Esophagus muscularis mucosa (tissue), 4 donors: ENCODE measurements around the gene PHACTR1.

ENCODE experiments used
- EP300 ChIP-seq: sonication (generic); formaldehyde crosslinking; IDR thresholded peaks from one replicate; pipeline ENCODE4 v1.6.1; 2017; ENCODE audit warnings: antibody characterized with exemption
- POLR2A ChIP-seq: fragments of 450-650 bp; IDR thresholded peaks from one replicate; pipeline ENCODE4 v1.6.1; 2017; ENCODE audit warnings: antibody characterized with exemption, moderate library complexity, mild to moderate bottlenecking, low read depth
- POLR2AphosphoS5 ChIP-seq, 2 donors: sonication (generic); formaldehyde crosslinking; IDR thresholded peaks; one replicate each; pipeline ENCODE4 v1.6.1; 2017; ENCODE audit warnings: antibody characterized with exemption in 2 of 2
- TF ChIP-seq, protein P1 (sequence below), 3 experiments: fragments of 200-600 bp in 2 of 3; fragments of 450-650 bp in 1 of 3; sonication (generic) in 2 of 3; IDR thresholded peaks; one replicate each; pipeline ENCODE4 v1.5.1; 2017 to 2019; ENCODE audit warnings: antibody characterized with exemption in 3 of 3, mild to moderate bottlenecking in 2 of 3, moderate library complexity in 1 of 3

DNA sequence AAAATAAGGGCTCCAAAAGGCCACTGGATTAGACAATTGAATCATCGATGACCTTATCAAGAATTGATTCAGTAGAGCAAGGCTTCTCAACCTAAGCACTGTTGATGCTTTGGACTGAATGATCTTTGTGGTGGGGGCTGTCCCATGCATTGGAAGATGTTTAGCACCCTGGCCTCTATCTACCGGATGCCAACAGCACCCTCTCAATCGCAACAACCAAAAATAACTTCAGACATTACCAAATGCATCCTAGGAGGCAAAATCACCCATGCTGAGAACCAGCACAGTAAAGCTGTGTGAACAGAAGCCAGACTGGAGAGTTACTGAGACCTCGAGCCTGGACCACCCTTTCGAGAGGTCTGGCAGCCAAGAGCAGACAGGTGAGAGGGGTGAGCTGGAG lies 544.3 kb downstream of the PHACTR1 start:
- TF ChIP-seq, protein P1, sequence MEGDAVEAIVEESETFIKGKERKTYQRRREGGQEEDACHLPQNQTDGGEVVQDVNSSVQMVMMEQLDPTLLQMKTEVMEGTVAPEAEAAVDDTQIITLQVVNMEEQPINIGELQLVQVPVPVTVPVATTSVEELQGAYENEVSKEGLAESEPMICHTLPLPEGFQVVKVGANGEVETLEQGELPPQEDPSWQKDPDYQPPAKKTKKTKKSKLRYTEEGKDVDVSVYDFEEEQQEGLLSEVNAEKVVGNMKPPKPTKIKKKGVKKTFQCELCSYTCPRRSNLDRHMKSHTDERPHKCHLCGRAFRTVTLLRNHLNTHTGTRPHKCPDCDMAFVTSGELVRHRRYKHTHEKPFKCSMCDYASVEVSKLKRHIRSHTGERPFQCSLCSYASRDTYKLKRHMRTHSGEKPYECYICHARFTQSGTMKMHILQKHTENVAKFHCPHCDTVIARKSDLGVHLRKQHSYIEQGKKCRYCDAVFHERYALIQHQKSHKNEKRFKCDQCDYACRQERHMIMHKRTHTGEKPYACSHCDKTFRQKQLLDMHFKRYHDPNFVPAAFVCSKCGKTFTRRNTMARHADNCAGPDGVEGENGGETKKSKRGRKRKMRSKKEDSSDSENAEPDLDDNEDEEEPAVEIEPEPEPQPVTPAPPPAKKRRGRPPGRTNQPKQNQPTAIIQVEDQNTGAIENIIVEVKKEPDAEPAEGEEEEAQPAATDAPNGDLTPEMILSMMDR (IDR thresholded peaks at IDR 0.05), result no peak
- TF ChIP-seq POLR2A (no peak), EP300 (no peak), POLR2AphosphoS5 (IDR thresholded peaks at IDR 0.05) (no peak)
